HCT116 (cell line): ENCODE measurements around the gene RNPEPL1. TPM values are rescaled to one million over a fixed set of nuclear protein-coding genes. Genes with fewer than 3 reads are reported as not detected.
A peak's percentile ranks its signal among the peaks of the same experiment; 100 is the strongest.

Experiments used
- ATAC-seq: fragments of 200-7000 bp; cut with Tn5 transposase; 2 replicates; pipeline ENCODE4 v1.9.1; 2020; ENCODE audit warnings: mild to moderate bottlenecking, moderate library complexity
- BruUV-seq: library from RNA; stranded (reverse); fragments of 400-500 nt; replicated peaks from 2 replicates; lab custom pipeline; 2021; lab: Mats Ljungman, UMichigan
- CTCF ChIA-PET: fragments of 300-600 bp; sonication (Branson Sonifier 250); formaldehyde crosslinking; loops from one replicate; lab custom pipeline; 2021; ENCODE audit warnings: antibody characterized with exemption; lab: Charles Lee
- POLR2A ChIA-PET: fragments of 300-600, 350-600 bp; sonication (Branson Sonifier 250); formaldehyde crosslinking; loops from one replicate; lab custom pipeline; 2021; ENCODE audit warnings: antibody characterized with exemption; lab: Charles Lee
- RAD21 ChIA-PET, 2 experiments: fragments of 300-600 bp; sonication (Branson Sonifier 250); formaldehyde crosslinking; loops; one replicate each; lab custom pipeline; 2023; ENCODE audit warnings: low total read pairs in 2 of 2; ENCODE audit not compliant: uncharacterized antibody in 2 of 2, unreplicated experiment in 2 of 2, low non-redundant PET in 1 of 2; lab: Charles Lee
- DNase-seq: peaks from one replicate; pipeline ENCODE4 v3.0.0-alpha.2; 2010; ENCODE audit warnings: low read depth, low spot score
- H2AFZ ChIP-seq: fragments of 200-600 bp; shearing (Covaris generic), sonication (generic); 2 replicates; pipeline ENCODE4 v1.6.1; 2017; ENCODE audit warnings: low read depth, mixed run types, mixed read lengths, antibody characterized with exemption, low read length; ENCODE audit not compliant: poor library complexity, severe bottlenecking
- H3K27ac ChIP-seq: 2 replicates; pipeline ENCODE4 v1.5.1; 2012; ENCODE audit warnings: low read depth, low read length
- H3K27me3 ChIP-seq: fragments of 200-600 bp; sonication (generic); 2 replicates; pipeline ENCODE4 v1.6.1; 2016; ENCODE audit warnings: mixed run types, low read length, mixed read lengths; ENCODE audit not compliant: insufficient read depth
- H3K36me3 ChIP-seq, 2 experiments: fragments of 200-500 bp in 1 of 2; fragments of 200-600 bp in 1 of 2; sonication (Bioruptor generic) in 1 of 2; sonication (generic) in 1 of 2; 2 replicates each; pipeline versions ENCODE4 v1.5.1 to v1.6.1; 2014 to 2016; ENCODE audit warnings: low read length in 2 of 2, inconsistent platforms in 1 of 2, mixed read lengths in 1 of 2, mixed run types in 1 of 2; ENCODE audit not compliant: insufficient read depth in 2 of 2, control insufficient read depth in 1 of 2
- H3K4me1 ChIP-seq, 2 experiments: fragments of 200-600 bp in 1 of 2; sonication (generic) in 1 of 2; 2 replicates each; pipeline versions ENCODE4 v1.5.1 to v1.6.1; 2012 to 2017; ENCODE audit warnings: low read length in 2 of 2, inconsistent platforms in 1 of 2, mild to moderate bottlenecking in 1 of 2, mixed read lengths in 1 of 2, mixed run types in 1 of 2, moderate library complexity in 1 of 2; ENCODE audit not compliant: insufficient read depth in 2 of 2, control insufficient read depth in 1 of 2
- H3K4me2 ChIP-seq: fragments of 200-600 bp; sonication (generic); 2 replicates; pipeline ENCODE4 v1.6.1; 2017; ENCODE audit warnings: mixed run types, low read length, mixed read lengths
- H3K4me3 ChIP-seq, 2 experiments: fragments of 200-600 bp in 1 of 2; sonication (generic) in 1 of 2; replicated peaks in 1 of 2; 2 replicates each; pipeline ENCODE4 v1.5.1; 2011 to 2016; ENCODE audit warnings: low read length in 2 of 2, control low read depth in 1 of 2, low read depth in 1 of 2, mild to moderate bottlenecking in 1 of 2, mixed read lengths in 1 of 2, mixed run types in 1 of 2
- H3K79me2 ChIP-seq: fragments of 200-600 bp; sonication (generic); 2 replicates; pipeline ENCODE4 v1.6.1; 2017; ENCODE audit warnings: mild to moderate bottlenecking, mixed run types, low read length, moderate library complexity, mixed read lengths; ENCODE audit not compliant: insufficient read depth
- H3K9ac ChIP-seq: fragments of 200-600 bp; sonication (generic); 2 replicates; pipeline ENCODE4 v1.6.1; 2016; ENCODE audit warnings: low read length, mixed read lengths
- H3K9me2 ChIP-seq: fragments of 200-600 bp; sonication (generic), shearing (Covaris generic); 2 replicates; pipeline ENCODE4 v1.6.1; 2017; ENCODE audit warnings: mixed run types, mild to moderate bottlenecking, moderate library complexity; ENCODE audit not compliant: insufficient read depth
- H3K9me3 ChIP-seq, 2 experiments: fragments of 200-500 bp in 1 of 2; fragments of 200-600 bp in 1 of 2; sonication (Bioruptor generic) in 1 of 2; sonication (generic) in 1 of 2; 2 replicates each; pipeline ENCODE4 v1.6.1; 2014 to 2017; ENCODE audit warnings: low read length in 2 of 2, mixed read lengths in 2 of 2, inconsistent platforms in 1 of 2, low read depth in 1 of 2, mild to moderate bottlenecking in 1 of 2, mixed run types in 1 of 2, moderate library complexity in 1 of 2; ENCODE audit not compliant: control insufficient read depth in 1 of 2, insufficient read depth in 1 of 2
- H4K20me1 ChIP-seq: fragments of 200-600 bp; sonication (generic), shearing (Covaris generic); 2 replicates; pipeline ENCODE4 v1.6.1; 2017; ENCODE audit warnings: mixed run types, mild to moderate bottlenecking, moderate library complexity; ENCODE audit not compliant: insufficient read depth
- CBX3 ChIP-seq: IDR thresholded peaks from 2 replicates; pipeline ENCODE4 v1.6.1; 2012; ENCODE audit warnings: low read depth
- CTCF ChIP-seq, 3 experiments: fragments of 200-600 bp in 1 of 3; sonication (generic) in 1 of 3; IDR thresholded peaks in 2 of 3; conservative IDR thresholded peaks in 1 of 3; 2 replicates each; pipeline ENCODE4 v1.5.1; 2012 to 2017; ENCODE audit warnings: low read depth in 2 of 3, low read length in 2 of 3, antibody characterized with exemption in 1 of 3, borderline replicate concordance in 1 of 3, control low read depth in 1 of 3, mild to moderate bottlenecking in 1 of 3, mixed read lengths in 1 of 3, mixed run types in 1 of 3, moderate library complexity in 1 of 3; ENCODE audit not compliant: insufficient read depth in 1 of 3
- EGR1 ChIP-seq: IDR thresholded peaks from 2 replicates; pipeline ENCODE4 v1.6.1; 2012; ENCODE audit warnings: low read depth
- ELF1 ChIP-seq: IDR thresholded peaks from 2 replicates; pipeline ENCODE4 v1.6.1; 2012; ENCODE audit warnings: low read depth, borderline replicate concordance
- EZH2 ChIP-seq: fragments of 200-600 bp; sonication (generic); IDR thresholded peaks from 2 replicates; pipeline ENCODE4 v1.6.1; 2017; ENCODE audit warnings: antibody characterized with exemption, mixed run types
- JUND ChIP-seq: IDR thresholded peaks from 2 replicates; pipeline ENCODE4 v1.6.1; 2012
- POLR2AphosphoS5 ChIP-seq: IDR thresholded peaks from 2 replicates; pipeline ENCODE4 v1.6.1; 2011; ENCODE audit warnings: mild to moderate bottlenecking, low read depth, low read length, moderate library complexity
- RAD21 ChIP-seq: IDR thresholded peaks from 2 replicates; pipeline ENCODE4 v1.6.1; 2012; ENCODE audit warnings: low read depth, mild to moderate bottlenecking
- SP1 ChIP-seq: IDR thresholded peaks from 2 replicates; pipeline ENCODE4 v1.6.1; 2012; ENCODE audit warnings: low read depth
- SRF ChIP-seq: IDR thresholded peaks from 2 replicates; pipeline ENCODE4 v1.6.1; 2012; ENCODE audit warnings: low read depth
- TCF7L2 ChIP-seq: IDR thresholded peaks from 2 replicates; pipeline ENCODE4 v1.7.0; 2011; ENCODE audit warnings: borderline replicate concordance, inconsistent platforms; ENCODE audit not compliant: insufficient read depth, insufficient read length; ENCODE audit errors: extremely low read depth
- YY1 ChIP-seq: IDR thresholded peaks from 2 replicates; pipeline ENCODE4 v1.6.1; 2011; ENCODE audit warnings: low read length, low read depth, moderate library complexity, mild to moderate bottlenecking; ENCODE audit not compliant: insufficient replicate concordance; ENCODE audit errors: extremely low read depth
- ZBTB33 ChIP-seq: IDR thresholded peaks from 2 replicates; pipeline ENCODE4 v1.6.1; 2011; ENCODE audit warnings: mild to moderate bottlenecking, low read length, moderate library complexity; ENCODE audit not compliant: insufficient replicate concordance; ENCODE audit errors: extremely low read depth
- ZFX ChIP-seq: fragments of 450-650 bp; IDR thresholded peaks from 2 replicates; pipeline ENCODE4 v1.6.1; 2017
- ZNF274 ChIP-seq: fragments of 200-500 bp; sonication (Bioruptor generic); IDR thresholded peaks from 2 replicates; pipeline ENCODE4 v1.6.1; 2014; ENCODE audit warnings: mild to moderate bottlenecking, low read depth, low read length, inconsistent platforms
- intact Hi-C: fragments of 100-400 bp; cut with micrococcal nuclease; formaldehyde crosslinking; loops from 2 replicates; pipeline ENCODE4 v1.10.0; 2022
- total RNA-seq: library from RNA; stranded (reverse); gene quantifications from one replicate; pipeline ENCODE4 v1.2.1, GENCODE V29; 2021; ENCODE audit not compliant: unreplicated experiment
- TF ChIP-seq, protein P1 (sequence below): IDR thresholded peaks from 2 replicates; pipeline ENCODE4 v1.6.1; 2012; ENCODE audit warnings: low read depth
- TF ChIP-seq, protein P2 (sequence below): IDR thresholded peaks from 2 replicates; pipeline ENCODE4 v1.6.1; 2012
- TF ChIP-seq, protein P3 (sequence below): IDR thresholded peaks from 2 replicates; pipeline ENCODE4 v1.6.1; 2012

RNPEPL1 gene
- total RNA-seq, 1 experiment from 2014 or later, result 49.7 TPM

GRCh38 chr2:240561325-240561971 lies 6.8 kb upstream of the RNPEPL1 start:
- TSS peak; percentile 86 for BruUV-seq
- peak overlapping the region; percentile 80 for H3K4me2 ChIP-seq
- no peaks in the 10 kb centered on the region for H3K9me3 ChIP-seq
- ChIA-PET CTCF (interaction anchor here (1.1 to 2.0 kb wide), 4 partner anchors 18 to 279 kb away, joined by 3 to 11 read pairs (median 4); partner anchors contain the start of gene CAPN10), RAD21 (interaction anchor here in 1 of 2 experiments (1.0 kb wide), 1 partner anchor 25 kb away, joined by 4 read pairs; the partner anchor contains the start of gene CAPN10), POLR2A (interaction anchor here (1.4 to 1.5 kb wide), 4 partner anchors 19 to 67 kb away, joined by 4 to 8 read pairs (median 6); partner anchors contain the start of gene CAPN10)
- peaks cover 0 to 7% of the 10 kb centered on the region in 2 experiments; a peak in 1 of 4 replicates for H3K36me3 ChIP-seq
- peaks cover 37% of the 10 kb centered on the region for H3K79me2 ChIP-seq
- peak overlapping the region; percentile 67 to 69 for H3K4me3 ChIP-seq
- peaks cover 37 to 59% of the 10 kb centered on the region in 2 experiments for H3K4me1 ChIP-seq
- no peaks in the 10 kb centered on the region for H3K9me2 ChIP-seq
- H3K27me3 ChIP-seq, result no peaks in the 10 kb centered on the region
- peak overlapping the region; percentile 94 for H3K9ac ChIP-seq
- peak overlapping the region; percentile 98 for H3K27ac ChIP-seq
- no peak for DNase-seq
- no peaks in the 10 kb centered on the region for H4K20me1 ChIP-seq
- intact Hi-C loops, result loop anchor here (2.0 to 10.0 kb wide), 2 partner anchors 25 to 327 kb away; partner anchors contain the start of gene CAPN10
- H2AFZ ChIP-seq, result no peak overlapping the region
- peak; percentile 0; the same call in 1 of the 2 replicates for ATAC-seq
- TF ChIP-seq SP1 (no peak), YY1 (no peak), SRF (no peak), EZH2 (no peak), ELF1 (no peak), RAD21 (no peak), POLR2AphosphoS5 (no peak), ZNF274 (no peak), JUND (no peak), ZFX (no peak), ZBTB33 (no peak), CTCF (IDR thresholded peaks at IDR 0.05 in 2 of 3, conservative IDR thresholded peaks at IDR 0.05 in 1 of 3; ENCODE audit: borderline replicate concordance in 1 of 3, insufficient read depth in 1 of 3, low read depth in 2 of 3, low read length in 2 of 3) (no peak; a peak in 1 of 6 replicates), CBX3 (no peak), EGR1 (no peak), TCF7L2 (no peak)
- TF ChIP-seq, protein P1, sequence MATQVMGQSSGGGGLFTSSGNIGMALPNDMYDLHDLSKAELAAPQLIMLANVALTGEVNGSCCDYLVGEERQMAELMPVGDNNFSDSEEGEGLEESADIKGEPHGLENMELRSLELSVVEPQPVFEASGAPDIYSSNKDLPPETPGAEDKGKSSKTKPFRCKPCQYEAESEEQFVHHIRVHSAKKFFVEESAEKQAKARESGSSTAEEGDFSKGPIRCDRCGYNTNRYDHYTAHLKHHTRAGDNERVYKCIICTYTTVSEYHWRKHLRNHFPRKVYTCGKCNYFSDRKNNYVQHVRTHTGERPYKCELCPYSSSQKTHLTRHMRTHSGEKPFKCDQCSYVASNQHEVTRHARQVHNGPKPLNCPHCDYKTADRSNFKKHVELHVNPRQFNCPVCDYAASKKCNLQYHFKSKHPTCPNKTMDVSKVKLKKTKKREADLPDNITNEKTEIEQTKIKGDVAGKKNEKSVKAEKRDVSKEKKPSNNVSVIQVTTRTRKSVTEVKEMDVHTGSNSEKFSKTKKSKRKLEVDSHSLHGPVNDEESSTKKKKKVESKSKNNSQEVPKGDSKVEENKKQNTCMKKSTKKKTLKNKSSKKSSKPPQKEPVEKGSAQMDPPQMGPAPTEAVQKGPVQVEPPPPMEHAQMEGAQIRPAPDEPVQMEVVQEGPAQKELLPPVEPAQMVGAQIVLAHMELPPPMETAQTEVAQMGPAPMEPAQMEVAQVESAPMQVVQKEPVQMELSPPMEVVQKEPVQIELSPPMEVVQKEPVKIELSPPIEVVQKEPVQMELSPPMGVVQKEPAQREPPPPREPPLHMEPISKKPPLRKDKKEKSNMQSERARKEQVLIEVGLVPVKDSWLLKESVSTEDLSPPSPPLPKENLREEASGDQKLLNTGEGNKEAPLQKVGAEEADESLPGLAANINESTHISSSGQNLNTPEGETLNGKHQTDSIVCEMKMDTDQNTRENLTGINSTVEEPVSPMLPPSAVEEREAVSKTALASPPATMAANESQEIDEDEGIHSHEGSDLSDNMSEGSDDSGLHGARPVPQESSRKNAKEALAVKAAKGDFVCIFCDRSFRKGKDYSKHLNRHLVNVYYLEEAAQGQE, result no peak
- TF ChIP-seq, protein P2, sequence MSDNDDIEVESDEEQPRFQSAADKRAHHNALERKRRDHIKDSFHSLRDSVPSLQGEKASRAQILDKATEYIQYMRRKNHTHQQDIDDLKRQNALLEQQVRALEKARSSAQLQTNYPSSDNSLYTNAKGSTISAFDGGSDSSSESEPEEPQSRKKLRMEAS, result no peak
- TF ChIP-seq, protein P3, sequence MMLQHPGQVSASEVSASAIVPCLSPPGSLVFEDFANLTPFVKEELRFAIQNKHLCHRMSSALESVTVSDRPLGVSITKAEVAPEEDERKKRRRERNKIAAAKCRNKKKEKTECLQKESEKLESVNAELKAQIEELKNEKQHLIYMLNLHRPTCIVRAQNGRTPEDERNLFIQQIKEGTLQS, result no peak
